ENCODE results near the gene SPNS3.

The SPNS3 gene

GRCh38 chr17:4407851-4408250, 25.9 kb upstream of the SPNS3 start:
- no peak for TF ChIP-seq CTCF (IDR thresholded peaks at IDR 0.05; ENCODE audit: borderline replicate concordance, control extremely low read depth, extremely low read depth, insufficient read depth, missing control alignments)
- DNase-seq (ENCODE audit: low spot score): no peak
- in situ Hi-C loops (cut with MboI; ENCODE audit: low sequenced_read_pairs, unreplicated experiment): loop anchor here (10.0 kb wide), 1 partner anchor 203 kb away; no protein-coding TSS in a partner anchor

GRCh38 chr17:4409659-4410058, 24.1 kb upstream of the SPNS3 start:
- no peak for TF ChIP-seq CTCF (IDR thresholded peaks at IDR 0.05; ENCODE audit: borderline replicate concordance, control extremely low read depth, extremely low read depth, insufficient read depth, missing control alignments)
- in situ Hi-C loops (cut with MboI; ENCODE audit: low sequenced_read_pairs, unreplicated experiment): loop anchor here (10.0 kb wide), 1 partner anchor 205 kb away; no protein-coding TSS in a partner anchor
- no peak for DNase-seq (ENCODE audit: low spot score)

- DNase-seq (ENCODE audit: low spot score): no peak
- no peak for TF ChIP-seq CTCF (IDR thresholded peaks at IDR 0.05; ENCODE audit: borderline replicate concordance, control extremely low read depth, extremely low read depth, insufficient read depth, missing control alignments)
- in situ Hi-C loops (cut with MboI; ENCODE audit: low sequenced_read_pairs, unreplicated experiment): no loop called here
Measured at GRCh38 chr17:4411201-4411600, 22.5 kb upstream of the SPNS3 start.

GRCh38 chr17:4412933-4413831, 20.6 kb upstream of the SPNS3 start:
- in situ Hi-C loops (cut with MboI; ENCODE audit: low sequenced_read_pairs, unreplicated experiment): no loop called here
- TF ChIP-seq CTCF (IDR thresholded peaks at IDR 0.05; ENCODE audit: borderline replicate concordance, control extremely low read depth, extremely low read depth, insufficient read depth, missing control alignments): peak; percentile 99
- peak; percentile 89 for DNase-seq (ENCODE audit: low spot score)

- in situ Hi-C loops (cut with MboI; ENCODE audit: low sequenced_read_pairs, unreplicated experiment): no loop called here
- TF ChIP-seq CTCF (IDR thresholded peaks at IDR 0.05; ENCODE audit: borderline replicate concordance, control extremely low read depth, extremely low read depth, insufficient read depth, missing control alignments): no peak
- no peak for DNase-seq (ENCODE audit: low spot score)
Measured at GRCh38 chr17:4417129-4417667, 16.5 kb upstream of the SPNS3 start.

GRCh38 chr17:4420692-4421131, 13.0 kb upstream of the SPNS3 start:
- peak; percentile 84 for DNase-seq (ENCODE audit: low spot score)
- in situ Hi-C loops (cut with MboI; ENCODE audit: low sequenced_read_pairs, unreplicated experiment): no loop called here
- TF ChIP-seq CTCF (IDR thresholded peaks at IDR 0.05; ENCODE audit: borderline replicate concordance, control extremely low read depth, extremely low read depth, insufficient read depth, missing control alignments): peak; percentile 71

All from GM13976 (cell line).